Measurements from ENCODE around the gene P2RY11.

DNA sequence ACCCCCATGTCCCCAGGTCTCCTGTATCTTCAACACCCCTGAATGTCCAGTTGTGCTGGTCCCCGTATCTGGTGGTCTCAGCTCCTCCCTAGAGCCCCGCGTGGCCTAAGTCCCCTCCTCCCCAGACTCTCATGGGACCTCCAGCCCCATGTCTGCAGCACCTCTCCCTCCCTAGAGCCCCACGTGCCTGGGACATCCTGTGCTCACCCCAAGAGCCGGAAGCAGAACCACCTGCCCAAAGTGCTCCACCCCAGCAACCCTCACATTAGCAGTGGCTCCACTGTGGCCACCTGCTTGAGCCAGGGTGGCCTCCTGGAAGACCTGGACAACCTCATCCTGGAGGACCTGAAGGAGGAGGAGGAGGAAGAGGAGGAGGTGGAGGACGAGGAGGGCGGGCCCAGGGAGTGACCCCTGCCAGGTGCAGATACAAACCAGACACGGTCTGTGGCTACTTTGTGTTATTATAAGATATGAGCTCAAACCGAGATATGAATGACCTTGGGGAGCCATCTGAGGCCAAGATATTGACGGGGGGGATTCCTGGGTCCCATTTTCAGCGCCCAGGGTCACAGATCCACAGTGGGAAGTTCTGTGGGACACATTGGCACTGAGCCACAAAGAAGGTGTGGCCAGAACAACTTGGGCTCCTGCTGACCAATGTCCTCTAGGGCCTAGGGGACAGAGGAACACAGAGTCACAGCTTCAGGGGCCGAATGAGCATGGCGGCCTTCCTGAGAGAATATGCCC is 19.4 kb upstream of the P2RY11 start:
- TF ChIP-seq POLR2A (IDR thresholded peaks at IDR 0.05), result no peak
- TF ChIP-seq, protein P1, sequence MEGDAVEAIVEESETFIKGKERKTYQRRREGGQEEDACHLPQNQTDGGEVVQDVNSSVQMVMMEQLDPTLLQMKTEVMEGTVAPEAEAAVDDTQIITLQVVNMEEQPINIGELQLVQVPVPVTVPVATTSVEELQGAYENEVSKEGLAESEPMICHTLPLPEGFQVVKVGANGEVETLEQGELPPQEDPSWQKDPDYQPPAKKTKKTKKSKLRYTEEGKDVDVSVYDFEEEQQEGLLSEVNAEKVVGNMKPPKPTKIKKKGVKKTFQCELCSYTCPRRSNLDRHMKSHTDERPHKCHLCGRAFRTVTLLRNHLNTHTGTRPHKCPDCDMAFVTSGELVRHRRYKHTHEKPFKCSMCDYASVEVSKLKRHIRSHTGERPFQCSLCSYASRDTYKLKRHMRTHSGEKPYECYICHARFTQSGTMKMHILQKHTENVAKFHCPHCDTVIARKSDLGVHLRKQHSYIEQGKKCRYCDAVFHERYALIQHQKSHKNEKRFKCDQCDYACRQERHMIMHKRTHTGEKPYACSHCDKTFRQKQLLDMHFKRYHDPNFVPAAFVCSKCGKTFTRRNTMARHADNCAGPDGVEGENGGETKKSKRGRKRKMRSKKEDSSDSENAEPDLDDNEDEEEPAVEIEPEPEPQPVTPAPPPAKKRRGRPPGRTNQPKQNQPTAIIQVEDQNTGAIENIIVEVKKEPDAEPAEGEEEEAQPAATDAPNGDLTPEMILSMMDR (IDR thresholded peaks at IDR 0.05), result no peak
